ENCODE measurements around the gene C19orf85. TPM values are rescaled to one million over a fixed set of nuclear protein-coding genes. Genes with fewer than 3 reads are reported as not detected.

C19orf85 gene
- total RNA-seq, result not detected in 2 replicates

GRCh38 chr19:55464662-55465054 lies at the start of gene C19orf85:
Gene C19orf85 (minus strand): TSS chr19:55464751. CDS start chr19:55464554, 197 bp downstream.

GRCh38 chr19:55487924-55488687 lies 23.6 kb upstream of the C19orf85 start, which contains the start of gene SSC5D:
Gene SSC5D (plus strand): TSS chr19:55488436. CDS start chr19:55488590, 154 bp downstream.

GRCh38 chr19:55484593-55485438 lies 20.3 kb upstream of the C19orf85 start, which contains the start of gene NAT14:
Gene NAT14 (plus strand): TSS chr19:55485188. CDS start chr19:55485709, 521 bp downstream.

GRCh38 chr19:55476100-55476775 lies 11.7 kb upstream of the C19orf85 start, which contains the start of gene ZNF628:
Gene ZNF628 (plus strand): TSS chr19:55476617. CDS start chr19:55479911, 3,294 bp downstream.

GRCh38 chr19:55461259-55461973 lies 3.1 kb downstream of the C19orf85 start, which contains the start of gene ISOC2:
Gene ISOC2 (minus strand): TSS chr19:55461642. CDS start chr19:55456486, 5,156 bp downstream.

GRCh38 chr19:55443045-55443823 lies 21.3 kb downstream of the C19orf85 start, which contains the start of gene SHISA7:
Gene SHISA7 (minus strand): TSS chr19:55443300. CDS start chr19:55442863, 437 bp downstream.

Other genes with a start within 250 kb of the C19orf85 start
- 2.0 and 2.4 TPM in 2 replicates for gene TMEM86B, start 236.0 kb downstream of the C19orf85 start, total RNA-seq
- gene PPP6R1, start 205.7 kb downstream of the C19orf85 start, total RNA-seq, result 44.2 and 52.3 TPM in 2 replicates
- gene HSPBP1, start 184.6 kb downstream of the C19orf85 start, total RNA-seq, result 30.4 and 37.2 TPM in 2 replicates
- gene BRSK1, start 180.8 kb downstream of the C19orf85 start, total RNA-seq, result 0.29 and 1.3 TPM in 2 replicates
- not detected in 2 replicates for gene TMEM150B, start 139.4 kb downstream of the C19orf85 start, total RNA-seq
- 5.6 and 9.8 TPM in 2 replicates for gene KMT5C, start 124.9 kb downstream of the C19orf85 start, total RNA-seq
- not detected in 2 replicates for gene COX6B2, start 110.0 kb downstream of the C19orf85 start, total RNA-seq
- not detected in 2 replicates for gene GARIN5B, start 101.5 kb downstream of the C19orf85 start, total RNA-seq
- 0.33 TPM in 1 of 2 replicates, not detected in the other for gene IL11, start 94.3 kb downstream of the C19orf85 start, total RNA-seq
- gene TMEM190, start 87.9 kb downstream of the C19orf85 start, total RNA-seq, result not detected in 2 replicates
- gene TMEM238, start 80.5 kb downstream of the C19orf85 start, total RNA-seq, result 0.33 TPM in 1 of 2 replicates, not detected in the other
- 445 and 511 TPM in 2 replicates for gene RPL28, start 78.8 kb downstream of the C19orf85 start, total RNA-seq
- 106 and 121 TPM in 2 replicates for gene UBE2S, start 57.0 kb downstream of the C19orf85 start, total RNA-seq
- gene SHISA7, start 21.5 kb downstream of the C19orf85 start, total RNA-seq, result not detected in 2 replicates
- 60.9 and 67.6 TPM in 2 replicates for gene ISOC2, start 3.1 kb downstream of the C19orf85 start, total RNA-seq
- 2.5 and 9.8 TPM in 2 replicates for gene ZNF628, start 11.9 kb upstream of the C19orf85 start, total RNA-seq
- 10.7 and 15.7 TPM in 2 replicates for gene NAT14, start 20.4 kb upstream of the C19orf85 start, total RNA-seq
- gene SSC5D, start 23.7 kb upstream of the C19orf85 start, total RNA-seq, result 0.33 and 0.57 TPM in 2 replicates
- not detected in 2 replicates for gene SBK2, start 72.4 kb upstream of the C19orf85 start, total RNA-seq
- under 0.01 and 0.10 TPM in 2 replicates for gene SBK3, start 80.8 kb upstream of the C19orf85 start, total RNA-seq
- 5.1 and 11.8 TPM in 2 replicates for gene ZNF579, start 116.1 kb upstream of the C19orf85 start, total RNA-seq
- gene FIZ1, start 134.8 kb upstream of the C19orf85 start, total RNA-seq, result 3.9 and 4.9 TPM in 2 replicates
- 11.9 and 13.7 TPM in 2 replicates for gene ZNF524, start 135.5 kb upstream of the C19orf85 start, total RNA-seq
- gene ZNF865, start 140.9 kb upstream of the C19orf85 start, total RNA-seq, result 1.2 and 2.0 TPM in 2 replicates
- gene ZNF784, start 159.8 kb upstream of the C19orf85 start, total RNA-seq, result 4.5 and 6.5 TPM in 2 replicates
- 6.9 and 7.4 TPM in 2 replicates for gene ZNF580, start 176.3 kb upstream of the C19orf85 start, total RNA-seq
- gene ZNF581, start 178.9 kb upstream of the C19orf85 start, total RNA-seq, result 20.1 and 34.9 TPM in 2 replicates
- gene CCDC106, start 183.5 kb upstream of the C19orf85 start, total RNA-seq, result 9.4 and 14.0 TPM in 2 replicates
- gene U2AF2, start 190.3 kb upstream of the C19orf85 start, total RNA-seq, result 109 and 121 TPM in 2 replicates
- 59.1 and 74.6 TPM in 2 replicates for gene EPN1, start 210.5 kb upstream of the C19orf85 start, total RNA-seq